K562 (cell line): ENCODE data around the gene GNG11. TPM values are rescaled to one million over a fixed set of nuclear protein-coding genes. Genes with fewer than 3 reads are reported as not detected.

Experiments
- ATAC-seq: fragments of 200-7000 bp; cut with Tn5 transposase; 3 replicates; pipeline ENCODE4 v1.9.1; 2020; ENCODE audit warnings: moderate library complexity
- BruUV-seq: library from RNA; stranded (reverse); fragments of 400-500 nt; replicated peaks from 2 replicates; lab custom pipeline; 2021; lab: Mats Ljungman, UMichigan
- CTCF ChIA-PET: fragments of 300-600 bp; formaldehyde crosslinking; extraction: SDS; loops from one replicate; lab custom pipeline; 2021; ENCODE audit warnings: low intra/inter-chr PET ratio; lab: Yijun Ruan, JAX
- POLR2A ChIA-PET: fragments of 300-600, 350-650 bp; sonication (Branson Sonifier 250); formaldehyde crosslinking; extraction: SDS; loops from one replicate; lab custom pipeline; 2021; ENCODE audit warnings: antibody characterized with exemption, inconsistent platforms; lab: Yijun Ruan, JAX
- DNase-seq, 4 experiments: peaks; one replicate each; pipeline versions ENCODE4 v3.0.0 to v3.0.0-alpha.2; 2011 to 2018; ENCODE audit warnings: low spot score in 3 of 4, mixed read lengths in 3 of 4; ENCODE audit errors: extremely low read depth in 1 of 4
- FAIRE-seq: peaks from 2 replicates; lab custom pipeline; 2011; peaks lifted over from hg19 to GRCh38; lab: Jason Lieb, UNC
- H2AFZ ChIP-seq: 2 replicates; pipeline ENCODE4 v1.6.0; 2011; ENCODE audit warnings: low read depth, low read length, control low read depth, inconsistent platforms
- H3K27ac ChIP-seq: fragments of 200-600 bp; 3 replicates; pipeline ENCODE4 v1.8.0; 2011; ENCODE audit warnings: low read depth, mild to moderate bottlenecking, control low read depth, inconsistent platforms, low read length, moderate library complexity, mixed read lengths; ENCODE audit errors: extremely low read depth
- H3K27me3 ChIP-seq, 2 experiments: fragments of 300-600 bp in 1 of 2; 2 replicates in 1 of 2; 3 replicates in 1 of 2; pipeline versions ENCODE4 v1.6.0 to v1.8.0; 2011; ENCODE audit warnings: inconsistent platforms in 2 of 2, low read length in 2 of 2, mild to moderate bottlenecking in 1 of 2, mixed read lengths in 1 of 2, moderate library complexity in 1 of 2; ENCODE audit not compliant: control insufficient read depth in 2 of 2, insufficient read depth in 2 of 2
- H3K36me3 ChIP-seq: fragments of 300-600 bp; 3 replicates; pipeline ENCODE4 v1.8.0; 2011; ENCODE audit warnings: mild to moderate bottlenecking, low read length, inconsistent platforms; ENCODE audit not compliant: control insufficient read depth, insufficient read depth
- H3K4me1 ChIP-seq, 2 experiments: fragments of 200-600 bp in 1 of 2; replicated peaks in 1 of 2; 2 replicates in 1 of 2; 3 replicates in 1 of 2; pipeline versions ENCODE4 v1.5.1 to v1.8.0; 2011; ENCODE audit warnings: inconsistent platforms in 2 of 2, low read length in 2 of 2, mild to moderate bottlenecking in 1 of 2, mixed read lengths in 1 of 2, moderate library complexity in 1 of 2; ENCODE audit not compliant: control insufficient read depth in 2 of 2, insufficient read depth in 2 of 2
- H3K4me2 ChIP-seq: 2 replicates; pipeline ENCODE4 v1.6.1; 2011; ENCODE audit warnings: low read length, control low read depth, inconsistent platforms, mixed read lengths; ENCODE audit not compliant: insufficient read depth
- H3K4me3 ChIP-seq: fragments of 200-600 bp; sonication (generic), shearing (Covaris generic); 2 replicates; pipeline ENCODE4 v1.5.1; 2016; ENCODE audit warnings: control low read depth, inconsistent platforms
- H3K79me2 ChIP-seq: fragments of 200-600 bp; 3 replicates; pipeline ENCODE4 v1.8.0; 2011; ENCODE audit warnings: low read length, inconsistent platforms; ENCODE audit not compliant: control insufficient read depth, insufficient read depth
- H3K9ac ChIP-seq, 2 experiments: 2 replicates each; pipeline versions ENCODE4 v1.6.0 to v1.6.1; 2011; ENCODE audit warnings: low read depth in 2 of 2, low read length in 2 of 2, control low read depth in 1 of 2, inconsistent platforms in 1 of 2, mild to moderate bottlenecking in 1 of 2, mixed read lengths in 1 of 2; ENCODE audit not compliant: insufficient read depth in 1 of 2
- H3K9me1 ChIP-seq: one replicate; pipeline ENCODE4 v1.6.0; 2011; ENCODE audit warnings: inconsistent platforms, mild to moderate bottlenecking, low read length, moderate library complexity; ENCODE audit not compliant: control insufficient read depth, insufficient read depth
- H3K9me3 ChIP-seq: replicated peaks from 2 replicates; pipeline ENCODE4 v1.5.1; 2011; ENCODE audit warnings: low read depth, low read length, inconsistent platforms; ENCODE audit not compliant: control insufficient read depth, insufficient read depth
- H4K20me1 ChIP-seq: replicated peaks from 2 replicates; pipeline ENCODE4 v1.6.1; 2011; ENCODE audit warnings: low read length, inconsistent platforms, mixed read lengths; ENCODE audit not compliant: control insufficient read depth, insufficient read depth
- EZH2 ChIP-seq: IDR thresholded peaks from 2 replicates; pipeline ENCODE4 v1.6.1; 2012; ENCODE audit warnings: low read depth, mild to moderate bottlenecking, inconsistent platforms, low read length, borderline replicate concordance
- WGBS: fragments of 100-300 bp; shearing (Covaris generic); methylation state at CpG from one replicate; pipeline ENCODE4 v1.1.6; 2016; ENCODE audit warnings: low coverage, mixed read lengths; ENCODE audit not compliant: insufficient coverage; ENCODE audit errors: missing lambda C conversion rate; 5-methylcytosine and 5-hydroxymethylcytosine counted together
- in situ Hi-C: fragments of 300-500 bp; cut with MboI; formaldehyde crosslinking; loops from 4 replicates; pipeline ENCODE4 v1.15.0; 2018; ENCODE audit warnings: inconsistent platforms, mixed read lengths
- intact Hi-C: fragments of 100-400 bp; cut with micrococcal nuclease; formaldehyde crosslinking; loops from 2 replicates; pipeline ENCODE4 v1.14.2; 2022
- polyA plus RNA-seq, 8 experiments: library from polyadenylated mRNA; depleted of rRNA in 4 of 8; stranded (reverse) in 5 of 8; unstranded in 3 of 8; fragments of >200 nt; fragmentation: Nextera tagmentation in 2 of 8; fragmentation: Illumina TruSeq in 1 of 8; extraction: Ambion mirVana in 2 of 8; extraction: Trizol in 1 of 8; gene quantifications; 2 replicates each; pipeline versions ENCODE4 v1.2.1 to v1.2.3, GENCODE V29; 2011 to 2014; ENCODE audit warnings: inconsistent platforms in 1 of 8, missing spikeins in 1 of 8
- total RNA-seq, 7 experiments: library from RNA; depleted of rRNA in 6 of 7; stranded (reverse); fragments of >200 nt in 6 of 7; fragmentation: Illumina TruSeq in 2 of 7; extraction: Trizol in 2 of 7; gene quantifications; 2 replicates each; pipeline versions ENCODE4 v1.2.1 to v1.2.3, GENCODE V29; 2011 to 2021; ENCODE audit warnings: low replicate concordance in 1 of 7
- TF ChIP-seq, protein P1 (sequence below): fragments of 450-650 bp; IDR thresholded peaks from one replicate; pipeline ENCODE4 v1.6.1; 2018; ENCODE audit warnings: mild to moderate bottlenecking, moderate library complexity; ENCODE audit not compliant: partially characterized antibody
- TF ChIP-seq, protein P2 (sequence below): fragments of 200-800 bp; sonication (Bioruptor generic); IDR thresholded peaks from 2 replicates; pipeline ENCODE4 v1.6.1; 2016; ENCODE audit warnings: missing genetic modification characterization, missing compliant biosample characterization

Gene GNG11
- total and polyA plus RNA-seq, 9 of the 15 experiments (the other 6 are each of a cell fraction or from before 2014, with no cell fraction given): 0.06 TPM; not detected in 8

DNA sequence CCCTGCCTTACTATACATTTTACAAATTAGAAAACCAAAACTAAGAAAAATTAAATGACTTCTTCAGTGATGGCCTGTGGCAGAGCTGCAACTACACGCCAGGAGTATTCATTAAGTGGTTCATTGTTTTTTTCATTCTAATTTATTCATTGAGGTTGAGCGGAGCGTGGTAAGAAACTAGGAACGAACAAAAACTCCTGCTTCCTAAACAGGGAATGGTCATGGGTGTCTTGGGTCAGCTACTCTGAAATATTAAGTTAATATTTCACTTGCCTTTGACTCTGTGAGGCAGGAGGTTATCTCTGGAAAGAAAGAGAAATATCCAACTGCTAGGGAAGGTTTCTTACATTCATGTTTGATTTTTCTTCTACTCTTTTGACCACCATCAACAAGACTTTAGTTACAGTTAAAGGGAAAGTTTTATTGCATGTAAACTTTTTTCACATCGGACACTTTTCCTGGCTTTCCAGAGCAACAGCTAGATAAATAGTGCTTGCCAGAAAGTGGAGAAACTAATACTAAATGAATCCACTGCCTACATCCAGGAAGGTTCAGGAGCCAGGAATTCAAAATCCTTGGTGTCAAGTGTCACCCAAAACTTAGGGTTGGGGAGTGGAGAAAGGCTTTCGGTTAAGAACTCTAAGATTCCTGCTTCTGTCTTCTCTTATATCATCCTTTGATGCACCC, 896 bp upstream of the GNG11 start:
- CTCF ChIA-PET: no interaction called here
- H3K4me1 ChIP-seq: peaks cover 0 to 7% of the 10 kb centered on the region in 2 experiments; a peak in 2 of 5 replicates
- POLR2A ChIA-PET: interaction anchor here (0.6 to 0.7 kb wide), 2 partner anchors 32 to 205 kb away, joined by 3 read pairs; no protein-coding TSS in a partner anchor
- H3K9me1 ChIP-seq: no peaks in the 10 kb centered on the region
- no TSS peak for BruUV-seq
- FAIRE-seq (no peak), ATAC-seq (no peak), DNase-seq (no peak)
- H3K27ac ChIP-seq: no peak overlapping the region
- WGBS: 2% methylated on average over 6 of the region's 6 CpGs
- H3K4me3 ChIP-seq: no peak overlapping the region
- no peak overlapping the region; the same call in 1 of the 2 replicates for H2AFZ ChIP-seq
- H3K36me3 ChIP-seq: no peaks in the 10 kb centered on the region
- intact Hi-C loops (no loop called here), in situ Hi-C loops (no loop called here)
- H3K79me2 ChIP-seq: no peaks in the 10 kb centered on the region
- no peak overlapping the region for H3K4me2 ChIP-seq
- TF ChIP-seq, protein P1, sequence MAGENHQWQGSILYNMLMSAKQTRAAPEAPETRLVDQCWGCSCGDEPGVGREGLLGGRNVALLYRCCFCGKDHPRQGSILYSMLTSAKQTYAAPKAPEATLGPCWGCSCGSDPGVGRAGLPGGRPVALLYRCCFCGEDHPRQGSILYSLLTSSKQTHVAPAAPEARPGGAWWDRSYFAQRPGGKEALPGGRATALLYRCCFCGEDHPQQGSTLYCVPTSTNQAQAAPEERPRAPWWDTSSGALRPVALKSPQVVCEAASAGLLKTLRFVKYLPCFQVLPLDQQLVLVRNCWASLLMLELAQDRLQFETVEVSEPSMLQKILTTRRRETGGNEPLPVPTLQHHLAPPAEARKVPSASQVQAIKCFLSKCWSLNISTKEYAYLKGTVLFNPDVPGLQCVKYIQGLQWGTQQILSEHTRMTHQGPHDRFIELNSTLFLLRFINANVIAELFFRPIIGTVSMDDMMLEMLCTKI: no peak
- TF ChIP-seq, protein P2, sequence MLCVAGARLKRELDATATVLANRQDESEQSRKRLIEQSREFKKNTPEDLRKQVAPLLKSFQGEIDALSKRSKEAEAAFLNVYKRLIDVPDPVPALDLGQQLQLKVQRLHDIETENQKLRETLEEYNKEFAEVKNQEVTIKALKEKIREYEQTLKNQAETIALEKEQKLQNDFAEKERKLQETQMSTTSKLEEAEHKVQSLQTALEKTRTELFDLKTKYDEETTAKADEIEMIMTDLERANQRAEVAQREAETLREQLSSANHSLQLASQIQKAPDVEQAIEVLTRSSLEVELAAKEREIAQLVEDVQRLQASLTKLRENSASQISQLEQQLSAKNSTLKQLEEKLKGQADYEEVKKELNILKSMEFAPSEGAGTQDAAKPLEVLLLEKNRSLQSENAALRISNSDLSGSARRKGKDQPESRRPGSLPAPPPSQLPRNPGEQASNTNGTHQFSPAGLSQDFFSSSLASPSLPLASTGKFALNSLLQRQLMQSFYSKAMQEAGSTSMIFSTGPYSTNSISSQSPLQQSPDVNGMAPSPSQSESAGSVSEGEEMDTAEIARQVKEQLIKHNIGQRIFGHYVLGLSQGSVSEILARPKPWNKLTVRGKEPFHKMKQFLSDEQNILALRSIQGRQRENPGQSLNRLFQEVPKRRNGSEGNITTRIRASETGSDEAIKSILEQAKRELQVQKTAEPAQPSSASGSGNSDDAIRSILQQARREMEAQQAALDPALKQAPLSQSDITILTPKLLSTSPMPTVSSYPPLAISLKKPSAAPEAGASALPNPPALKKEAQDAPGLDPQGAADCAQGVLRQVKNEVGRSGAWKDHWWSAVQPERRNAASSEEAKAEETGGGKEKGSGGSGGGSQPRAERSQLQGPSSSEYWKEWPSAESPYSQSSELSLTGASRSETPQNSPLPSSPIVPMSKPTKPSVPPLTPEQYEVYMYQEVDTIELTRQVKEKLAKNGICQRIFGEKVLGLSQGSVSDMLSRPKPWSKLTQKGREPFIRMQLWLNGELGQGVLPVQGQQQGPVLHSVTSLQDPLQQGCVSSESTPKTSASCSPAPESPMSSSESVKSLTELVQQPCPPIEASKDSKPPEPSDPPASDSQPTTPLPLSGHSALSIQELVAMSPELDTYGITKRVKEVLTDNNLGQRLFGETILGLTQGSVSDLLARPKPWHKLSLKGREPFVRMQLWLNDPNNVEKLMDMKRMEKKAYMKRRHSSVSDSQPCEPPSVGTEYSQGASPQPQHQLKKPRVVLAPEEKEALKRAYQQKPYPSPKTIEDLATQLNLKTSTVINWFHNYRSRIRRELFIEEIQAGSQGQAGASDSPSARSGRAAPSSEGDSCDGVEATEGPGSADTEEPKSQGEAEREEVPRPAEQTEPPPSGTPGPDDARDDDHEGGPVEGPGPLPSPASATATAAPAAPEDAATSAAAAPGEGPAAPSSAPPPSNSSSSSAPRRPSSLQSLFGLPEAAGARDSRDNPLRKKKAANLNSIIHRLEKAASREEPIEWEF (CRISPR knock-in tag): no peak
- peak; percentile 85; the same call in 1 of the 2 replicates for TF ChIP-seq EZH2
- H3K9ac ChIP-seq: no peak overlapping the region
- no peaks in the 10 kb centered on the region for H4K20me1 ChIP-seq
- H3K27me3 ChIP-seq: peaks cover 11 to 22% of the 10 kb centered on the region in 2 experiments; a peak in 4 of 5 replicates
- H3K9me3 ChIP-seq: no peaks in the 10 kb centered on the region
